ENCODE data around the gene FLNC. TPM values are rescaled to one million over a fixed set of nuclear protein-coding genes. Genes with fewer than 3 reads are reported as not detected.

Gene FLNC
- polyA plus RNA-seq, 4 donors = 12.1 to 18.6 (median 17.6) TPM

DNA sequence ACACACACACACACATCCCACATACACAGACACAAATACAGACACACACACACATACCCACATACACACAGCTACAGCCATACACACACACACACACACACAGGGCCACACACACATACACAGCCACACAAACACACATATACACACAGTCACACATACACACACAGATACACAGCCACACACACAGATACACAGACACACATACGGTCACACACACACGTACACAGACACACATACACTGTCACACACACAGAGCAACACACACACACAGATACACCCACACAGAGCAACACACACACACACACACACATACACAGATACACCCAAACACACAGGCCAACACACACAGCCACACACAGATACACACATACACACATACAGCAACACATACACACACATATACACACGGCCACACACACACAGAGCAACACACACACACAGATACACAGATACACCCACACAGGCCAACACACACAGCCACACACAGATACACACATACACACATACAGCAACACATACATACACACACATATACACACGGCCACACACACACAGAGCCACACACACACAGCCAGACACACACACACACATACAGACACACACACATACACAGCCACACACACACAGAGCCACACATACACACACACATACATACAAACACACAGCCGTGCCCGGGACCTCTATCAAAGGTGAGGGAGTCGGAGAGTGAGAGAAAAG, 58.0 kb downstream of the FLNC start:
- DNase-seq (ENCODE audit: low read depth in 4 of 4, low spot score in 2 of 4) = no peak

DNA sequence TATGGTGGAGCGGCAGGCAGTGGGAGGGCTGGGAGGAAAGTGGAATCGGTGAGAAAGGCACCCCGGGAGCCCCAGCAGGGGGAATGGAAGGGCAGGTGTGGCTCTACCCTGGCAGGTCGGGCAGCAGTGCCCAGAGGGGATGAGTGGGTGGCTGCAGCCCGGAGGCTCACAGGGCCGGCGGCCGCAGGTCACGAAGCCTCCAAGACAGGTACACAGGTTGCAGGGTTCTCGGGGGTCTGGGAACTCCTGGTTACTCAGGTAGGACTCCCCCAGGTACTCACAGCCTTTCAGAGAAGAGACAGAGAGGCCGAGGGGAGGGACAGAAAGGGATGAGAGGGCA, 58.5 kb downstream of the FLNC start:
- no peak for DNase-seq (ENCODE audit: low read depth in 4 of 4, low spot score in 2 of 4)

DNA sequence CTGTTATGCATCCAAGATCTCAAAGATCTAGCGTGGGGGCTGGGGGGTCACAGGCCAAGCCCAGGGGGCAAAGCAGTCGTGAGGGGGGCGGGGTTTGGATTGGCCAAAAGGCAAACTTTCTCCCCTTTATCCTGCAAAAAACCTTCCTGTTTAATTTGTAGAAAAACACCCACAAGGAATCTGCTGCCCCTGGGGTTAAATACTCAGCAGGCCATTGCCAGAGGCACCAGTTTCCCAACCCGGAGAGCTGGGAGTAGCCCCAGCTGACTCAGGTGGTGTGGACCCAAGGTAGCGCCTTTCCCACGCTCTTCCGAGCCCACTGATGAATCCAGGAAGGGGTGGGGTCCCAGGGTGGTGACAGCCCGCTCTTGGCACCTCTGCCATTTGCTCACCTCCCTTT, 58.9 kb downstream of the FLNC start:
- DNase-seq (ENCODE audit: low read depth in 4 of 4, low spot score in 2 of 4) = no peak

DNA sequence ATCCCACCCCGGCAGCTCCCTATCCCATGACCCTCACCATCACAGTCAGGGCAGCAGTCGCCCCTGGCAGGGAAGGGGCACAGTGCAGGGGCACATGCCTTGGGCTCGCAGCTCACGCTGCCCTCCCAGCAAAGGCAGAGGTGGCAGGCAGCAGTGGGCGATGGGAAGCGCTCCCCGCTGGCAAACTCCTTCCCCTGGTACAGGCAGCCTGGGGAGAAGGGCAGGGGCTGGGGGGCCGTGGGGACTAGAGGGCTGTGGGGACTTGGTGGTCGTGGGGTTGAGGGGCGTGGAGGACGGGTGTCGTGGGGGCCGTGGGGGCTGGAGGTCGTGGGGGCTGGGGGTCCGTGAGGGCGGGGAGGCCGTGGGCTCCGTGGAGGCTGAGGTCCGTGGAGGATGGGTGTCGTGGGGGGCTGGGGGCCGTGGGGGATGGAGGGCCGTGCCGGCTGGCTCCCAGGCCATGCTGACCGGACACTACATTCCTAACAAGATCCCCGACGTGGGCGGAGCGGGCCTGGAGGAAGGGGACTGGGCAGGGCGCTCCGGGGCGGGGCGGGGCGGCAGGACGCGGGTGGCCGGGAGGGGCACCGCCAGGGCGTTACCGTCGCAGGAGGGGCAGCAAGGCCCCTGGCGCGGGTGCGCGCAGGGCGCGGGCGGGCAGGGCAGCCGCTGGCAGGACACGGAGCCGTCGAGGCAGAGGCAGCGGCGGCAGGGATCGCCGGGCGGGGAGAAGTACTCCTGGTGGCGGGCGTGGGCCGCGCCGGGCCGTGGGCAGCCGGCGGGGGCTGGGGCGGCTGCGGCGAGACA, 60.3 kb downstream of the FLNC start:
- no peak for DNase-seq (ENCODE audit: low read depth in 4 of 4, low spot score in 2 of 4)

DNA sequence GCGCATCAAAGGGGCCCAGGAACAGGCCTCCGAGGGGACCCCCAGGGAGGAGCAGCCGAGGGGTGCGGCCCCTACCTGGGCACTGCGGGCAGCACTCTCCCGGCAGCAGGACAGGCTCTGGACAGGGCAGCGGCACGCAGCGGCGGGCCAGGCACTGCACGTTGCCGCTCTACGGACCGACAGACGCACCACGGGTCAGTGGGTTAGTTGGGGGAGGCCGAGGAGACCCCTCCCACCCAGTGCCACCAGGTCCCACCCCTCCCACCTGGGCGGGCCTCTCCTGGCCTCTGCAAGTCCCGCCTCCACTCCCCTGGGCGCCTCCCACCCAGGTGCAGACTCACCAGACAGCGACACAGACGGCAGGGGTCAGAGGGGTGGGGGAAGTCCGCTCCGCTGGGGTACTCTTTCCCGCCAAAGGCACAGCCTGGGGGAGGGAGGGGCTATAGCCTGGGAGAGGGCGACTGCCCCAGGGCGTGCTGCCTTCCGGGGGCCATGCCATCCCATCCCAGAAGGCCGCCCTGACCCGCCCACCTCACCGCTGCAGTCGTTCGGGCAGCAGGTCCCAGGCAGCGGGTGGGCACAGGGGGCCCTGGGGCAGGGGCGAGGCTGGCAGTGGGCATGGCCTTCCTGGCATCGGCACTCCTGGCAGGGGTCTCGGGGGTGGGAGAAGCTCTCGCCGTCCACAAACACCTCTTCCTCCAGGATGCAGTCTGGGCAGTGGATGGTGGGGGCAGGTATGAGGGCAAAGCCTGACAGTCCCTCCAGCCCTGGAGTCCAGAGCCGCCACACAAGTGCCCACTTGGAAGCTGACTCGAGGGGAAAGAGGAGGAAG, 61.1 kb downstream of the FLNC start:
- no peak for DNase-seq (ENCODE audit: low read depth in 4 of 4, low spot score in 2 of 4)

DNA sequence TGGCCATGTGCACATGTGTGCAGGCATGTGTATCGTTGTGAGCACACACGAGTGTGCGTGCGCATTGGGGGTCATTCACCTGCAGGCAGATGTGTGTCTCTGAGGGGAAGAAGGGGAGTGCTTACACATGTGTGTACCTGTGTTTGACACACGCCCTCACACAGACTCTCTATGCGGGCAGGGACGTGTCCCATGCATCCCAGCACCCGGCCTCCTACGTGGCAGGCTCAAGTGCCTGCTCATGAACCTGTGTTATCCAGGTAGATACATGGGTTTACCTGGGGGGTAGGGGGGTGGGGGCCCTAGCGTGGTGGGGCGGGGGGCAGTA, 61.7 kb downstream of the FLNC start:
- no peak for DNase-seq (ENCODE audit: low read depth in 4 of 4, low spot score in 2 of 4)

DNA sequence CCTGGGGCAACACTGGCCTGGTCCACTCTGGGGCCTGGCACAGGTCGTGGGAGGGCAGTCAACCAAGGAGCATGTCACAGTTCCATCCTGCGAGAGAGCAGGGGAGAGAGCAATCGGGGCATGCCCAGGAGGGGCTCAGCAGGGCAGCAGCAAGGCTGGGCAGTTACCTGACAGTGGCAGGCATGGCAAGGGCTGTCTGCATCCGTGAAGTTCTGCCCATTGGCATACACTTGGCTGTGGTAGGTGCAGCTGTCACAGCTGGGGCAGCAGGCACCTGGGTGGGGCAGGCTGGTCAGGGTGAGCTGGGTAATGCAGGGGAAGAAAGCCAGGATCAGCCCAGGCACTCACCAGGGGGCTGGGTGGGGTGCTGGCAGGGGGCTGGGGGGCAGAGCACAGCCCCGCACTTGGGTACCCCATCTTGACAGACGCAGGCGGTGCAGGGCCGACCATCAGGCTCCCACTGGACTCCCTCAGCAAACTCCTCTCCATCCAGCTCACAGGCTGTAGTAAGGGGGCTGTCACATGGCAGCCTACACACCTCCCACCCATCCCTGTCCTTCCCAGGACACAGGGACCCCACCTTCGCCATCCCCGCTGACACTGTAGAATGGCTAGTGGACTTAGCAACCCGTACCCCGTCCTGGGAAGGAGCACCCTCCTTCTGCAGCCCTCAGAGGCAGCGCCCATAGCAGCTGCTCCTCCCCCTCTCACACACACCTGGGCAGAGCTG, 62.5 kb downstream of the FLNC start:
- no peak for DNase-seq (ENCODE audit: low read depth in 4 of 4, low spot score in 2 of 4)

DNA sequence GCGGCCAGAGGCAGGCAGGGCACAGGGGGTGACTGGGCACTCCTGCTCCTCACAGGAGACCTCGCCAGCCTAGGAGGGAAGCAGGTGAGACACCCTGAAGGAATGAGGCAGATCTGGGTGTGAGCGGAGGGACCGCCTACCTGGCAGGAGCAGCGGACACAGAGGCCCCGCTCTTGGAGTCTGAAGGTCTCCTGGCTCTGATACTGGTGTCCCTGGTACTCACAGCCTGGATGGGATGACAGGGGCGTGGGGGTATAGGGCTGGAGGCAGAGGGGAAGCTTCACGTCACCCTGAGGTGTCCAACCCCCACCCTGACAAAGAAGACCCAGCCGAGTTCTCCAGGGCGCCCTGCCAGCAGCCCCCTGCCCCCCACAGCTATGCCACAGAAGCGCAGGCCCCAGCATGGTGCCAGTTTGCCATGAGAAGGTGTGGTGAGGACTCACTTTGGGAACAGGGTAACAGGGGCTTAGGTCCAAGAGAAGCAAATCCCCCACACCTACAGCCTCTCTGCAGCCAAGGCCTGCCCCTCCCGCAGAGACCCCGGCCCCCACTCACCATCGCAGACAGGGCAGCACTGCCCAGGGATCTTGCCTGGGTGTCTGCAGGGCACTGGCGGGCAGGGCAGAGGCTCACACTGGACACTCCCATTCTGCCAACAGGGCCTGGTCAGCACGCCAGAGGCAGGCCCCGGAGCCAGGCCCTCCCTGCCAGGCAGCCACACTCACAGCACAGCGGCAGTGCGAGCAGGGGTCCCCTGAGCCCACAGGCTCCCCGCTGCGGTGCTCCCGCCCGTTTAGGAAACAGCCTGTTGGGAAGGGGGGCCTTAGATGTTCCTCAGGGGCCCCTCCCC, 63.3 kb downstream of the FLNC start:
- DNase-seq (ENCODE audit: low read depth in 4 of 4, low spot score in 2 of 4) = no peak

DNA sequence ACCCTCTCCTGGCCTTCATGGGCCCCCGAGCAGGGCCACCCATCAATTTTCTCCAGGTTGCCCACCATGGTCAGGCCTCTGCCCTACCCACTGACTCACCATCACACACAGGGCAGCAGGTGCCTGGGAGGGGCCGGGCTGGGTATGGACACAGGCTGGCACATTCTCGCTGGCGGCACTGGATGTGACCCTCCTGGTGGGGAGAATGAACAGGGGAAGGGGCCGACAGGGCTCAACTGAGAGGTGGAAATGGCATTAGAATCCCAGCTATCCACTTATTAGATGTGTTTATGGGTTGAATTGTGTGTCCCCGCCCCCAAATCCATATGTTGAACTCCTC, 63.9 kb downstream of the FLNC start:
- DNase-seq (ENCODE audit: low read depth in 4 of 4, low spot score in 2 of 4) = no peak

DNA sequence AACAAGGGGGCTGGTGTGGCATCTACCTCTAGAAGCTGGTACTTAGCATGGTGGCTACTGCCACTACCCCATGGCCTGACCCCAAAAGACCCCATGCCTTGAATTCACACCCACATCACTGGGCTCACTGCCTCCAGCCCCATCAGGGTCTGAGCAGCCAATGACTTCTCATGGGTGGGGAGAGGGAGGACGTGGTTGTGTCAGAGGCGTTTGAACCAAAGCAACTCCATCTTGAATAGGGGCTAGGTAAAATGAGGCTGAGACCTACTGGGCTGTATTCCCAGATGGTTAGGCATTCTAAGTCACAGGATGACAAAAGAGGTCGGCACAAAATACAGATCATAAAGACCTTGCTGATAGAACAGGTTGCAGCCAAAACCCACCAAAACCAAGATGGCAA, 65.1 kb downstream of the FLNC start:
- DNase-seq (ENCODE audit: low read depth in 4 of 4, low spot score in 2 of 4) = no peak

DNA sequence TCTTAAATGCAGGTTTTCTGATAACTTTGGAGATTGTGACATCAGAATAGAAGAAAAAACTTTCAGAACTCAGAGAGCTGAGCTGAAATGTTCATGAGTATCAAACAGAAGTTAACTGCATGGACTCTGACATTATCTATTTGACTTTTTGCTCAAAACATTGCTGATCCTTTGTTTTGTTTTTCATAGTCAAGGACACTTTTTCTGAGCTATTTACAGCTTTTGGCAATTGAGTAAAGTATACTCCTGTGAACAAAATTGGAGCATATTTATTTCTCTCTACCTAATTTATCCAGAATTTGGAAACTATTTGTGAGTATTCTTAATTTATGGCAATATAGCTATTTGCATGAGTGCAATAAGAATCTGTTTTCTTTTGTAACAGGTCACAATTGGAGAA, 69.2 kb downstream of the FLNC start:
- DNase-seq (ENCODE audit: low read depth in 4 of 4, low spot score in 2 of 4) = no peak

DNA sequence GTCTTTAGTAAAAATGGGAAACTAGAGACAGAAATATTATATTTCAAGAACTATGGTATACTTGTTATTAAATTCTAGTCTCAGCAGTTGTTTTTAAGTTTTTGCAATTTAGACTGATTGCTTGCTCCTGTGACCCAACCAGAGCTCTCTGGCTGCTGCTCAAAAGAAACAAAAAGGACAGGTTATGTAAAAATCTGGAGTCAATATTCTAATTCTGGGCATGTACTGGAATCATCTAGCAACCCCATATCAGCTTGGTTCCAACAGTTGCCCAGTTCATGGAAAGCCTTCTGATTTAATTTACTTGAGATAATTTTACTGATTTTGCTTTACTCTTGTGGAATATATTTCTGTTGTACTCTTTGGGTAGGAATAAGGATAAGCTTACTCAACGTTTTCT, 70.0 kb downstream of the FLNC start:
- no peak for DNase-seq (ENCODE audit: low read depth in 4 of 4, low spot score in 2 of 4)

DNA sequence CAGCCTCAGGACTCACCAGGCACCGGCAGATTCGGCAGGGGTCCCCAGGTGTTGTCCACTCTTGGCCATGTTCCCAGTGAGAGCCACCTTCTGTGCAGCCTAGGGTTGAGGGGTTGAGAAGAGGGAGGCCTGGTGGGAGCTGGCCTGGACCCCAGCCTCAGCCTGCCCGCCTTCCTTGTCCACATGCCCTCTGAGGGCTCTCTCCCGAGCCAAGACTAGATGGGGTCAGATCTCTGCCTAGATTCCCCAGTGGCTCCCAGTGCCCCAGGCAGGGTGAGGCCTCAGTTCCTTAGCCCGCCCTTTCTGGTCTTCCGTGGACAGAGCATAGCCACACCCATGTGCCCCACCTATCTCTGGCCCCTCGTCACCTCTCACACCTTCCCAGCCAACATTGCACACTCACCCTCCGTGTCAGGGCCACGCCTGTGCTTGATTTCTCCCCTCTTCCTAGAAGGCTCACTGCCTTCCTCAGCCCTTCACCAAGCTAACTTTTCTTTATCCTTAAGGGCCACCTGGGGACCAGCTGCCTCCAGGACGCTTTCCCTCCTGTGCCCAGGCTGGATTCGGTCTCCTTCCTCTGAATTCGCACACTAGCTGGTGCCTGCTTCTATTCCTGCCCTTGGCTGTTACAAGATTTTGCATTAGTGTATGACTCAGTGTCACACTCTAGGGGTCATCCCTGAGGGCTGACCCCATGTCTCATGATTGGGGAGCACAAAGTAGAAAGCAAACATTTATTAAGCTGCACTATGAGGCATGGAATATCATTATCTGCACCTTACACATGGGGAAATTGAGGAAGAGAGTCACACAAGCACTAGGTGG, 72.8 kb downstream of the FLNC start:
- no peak for DNase-seq (ENCODE audit: low read depth in 4 of 4, low spot score in 2 of 4)

DNA sequence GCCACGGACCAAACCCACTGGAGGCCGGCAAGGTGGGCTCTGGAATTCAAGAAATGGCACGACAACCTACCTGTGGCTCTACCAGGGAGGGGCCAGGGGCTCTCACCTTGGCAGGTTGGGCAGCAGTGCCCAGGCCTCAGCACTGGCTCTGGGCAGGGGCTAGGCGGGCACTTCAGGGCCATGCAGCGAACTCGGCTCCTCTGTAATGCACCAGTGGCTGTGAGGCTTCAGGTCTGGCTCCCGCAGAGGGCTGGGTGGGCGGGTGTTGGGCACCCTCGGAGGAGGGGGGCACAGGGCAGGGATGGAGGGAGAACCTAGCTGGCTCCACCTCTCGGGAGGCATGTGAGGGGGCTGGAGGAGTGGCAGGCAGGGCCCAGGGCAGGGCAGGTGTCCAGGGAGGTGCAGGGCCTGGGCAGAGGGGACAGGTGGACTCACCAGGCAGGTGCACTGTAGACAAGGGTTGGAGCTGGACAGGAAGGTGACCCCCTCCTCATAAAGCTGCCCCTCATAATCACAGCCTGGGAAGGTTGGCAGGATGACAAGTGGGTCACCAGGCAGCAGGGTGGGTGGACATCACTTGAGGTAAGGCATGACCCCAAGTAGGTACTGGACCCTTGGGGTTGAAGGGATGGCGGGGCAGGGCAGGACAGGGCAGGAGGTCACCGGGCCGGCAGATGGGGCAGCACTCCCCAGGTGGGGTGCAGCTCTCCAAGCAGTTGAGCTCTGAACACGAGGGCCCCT, 73.6 kb downstream of the FLNC start:
- no peak for DNase-seq (ENCODE audit: low read depth in 4 of 4, low spot score in 2 of 4)

DNA sequence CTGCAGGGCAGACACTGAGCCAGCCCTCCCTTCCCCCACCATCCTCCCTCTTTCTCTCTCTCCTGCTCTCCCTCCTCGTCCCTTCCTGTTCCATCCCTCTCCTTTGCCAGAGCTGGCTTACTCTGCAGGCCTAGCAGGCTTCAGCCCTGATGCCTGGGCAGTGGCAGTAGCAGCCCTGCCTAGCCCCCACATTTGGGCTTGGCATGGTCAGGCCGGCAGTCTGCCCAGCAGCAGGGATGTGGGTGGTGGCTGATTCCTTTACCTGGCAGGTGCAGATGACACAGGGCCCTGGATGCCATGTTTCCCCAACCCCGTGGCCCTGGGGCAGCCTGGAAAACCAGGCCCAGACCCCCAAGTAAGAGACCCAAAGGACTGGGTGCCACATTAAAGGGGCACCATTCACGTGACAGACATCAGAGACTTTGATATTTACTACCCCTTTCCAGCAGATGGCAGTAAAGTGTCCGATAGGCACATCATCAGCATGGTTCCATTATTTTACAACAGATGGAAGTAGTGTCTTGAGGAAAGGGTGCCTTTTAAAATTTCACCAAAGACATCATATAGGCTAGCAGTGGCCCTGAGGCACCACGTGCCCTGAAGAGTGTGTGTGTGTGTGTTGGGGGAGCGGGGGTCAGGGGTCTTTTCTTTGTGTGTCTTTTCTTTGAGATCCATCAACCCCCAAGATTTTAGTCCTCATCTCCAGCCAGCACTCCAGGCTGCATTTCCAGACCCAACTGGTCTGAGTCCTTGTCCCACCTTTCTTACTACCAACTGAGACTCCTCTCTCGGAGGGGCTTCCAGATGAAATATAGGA, 74.4 kb downstream of the FLNC start:
- DNase-seq (ENCODE audit: low read depth in 4 of 4, low spot score in 2 of 4) = no peak

DNA sequence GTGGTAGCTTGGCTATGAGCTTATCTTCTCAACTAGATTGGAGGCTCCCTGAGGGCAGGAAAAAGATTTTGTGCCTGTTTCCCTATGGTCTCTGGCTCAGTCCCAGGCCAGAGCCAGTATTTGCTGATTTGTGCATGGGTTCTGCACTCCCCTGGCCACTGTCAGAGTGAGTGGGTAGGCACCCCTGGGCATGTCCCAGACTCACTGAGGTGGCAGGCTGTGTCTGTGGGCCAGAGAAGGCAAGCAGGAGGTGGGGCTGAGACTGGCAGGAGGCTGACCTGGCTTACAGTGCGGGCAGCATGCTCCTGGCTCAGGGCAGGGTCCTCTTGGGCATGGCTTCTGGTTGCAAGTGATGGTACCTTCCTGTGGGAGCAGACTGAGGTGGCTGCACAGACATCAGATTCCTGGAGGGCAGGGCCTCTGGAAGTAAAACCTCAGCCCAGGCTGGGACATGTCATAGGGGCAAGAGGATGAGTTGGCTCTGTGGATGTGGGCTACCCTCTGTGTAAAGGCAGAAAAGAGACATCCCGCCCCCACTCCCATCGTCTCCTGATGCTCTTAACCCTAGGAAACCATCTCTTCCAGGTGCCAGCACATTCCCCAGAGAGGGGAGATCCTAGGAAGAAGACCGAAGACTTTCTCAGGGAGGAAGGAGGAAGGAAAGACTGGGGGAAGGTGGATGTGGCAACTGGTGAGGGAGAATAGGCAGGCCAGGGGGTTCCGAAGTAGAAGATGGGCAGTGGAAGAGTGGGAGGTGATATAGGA, 76.0 kb downstream of the FLNC start:
- no peak for DNase-seq (ENCODE audit: low read depth in 4 of 4, low spot score in 2 of 4)
